Erythroblast (primary cell): Measurements from ENCODE around the gene RARB.

ENCODE experiments used
- GATA1 ChIP-seq: IDR thresholded peaks from 2 replicates; pipeline ENCODE4 v1.6.1; 2011; ENCODE audit warnings: low read depth, mild to moderate bottlenecking, control low read depth, low read length, moderate library complexity
- POLR2A ChIP-seq: IDR thresholded peaks from 2 replicates; pipeline ENCODE4 v1.6.1; 2011; ENCODE audit warnings: mild to moderate bottlenecking, low read length

GRCh38 chr3:25572919-25573385 lies 144.9 kb downstream of the RARB start:
- no peak for TF ChIP-seq POLR2A
- TF ChIP-seq GATA1, result no peak
